A549 treated with ZK216348 at 1 μM for 4 hours (cell line): ENCODE results near the gene MIER1. TPM values are rescaled to one million over a fixed set of nuclear protein-coding genes. Genes with fewer than 3 reads are reported as not detected.

Experiments
- total RNA-seq: library from RNA; stranded (reverse); fragments of 200-300 nt; extraction: Qiagen RNA extraction; gene quantifications from 5 replicates; pipeline ENCODE4 v1.2.3, GENCODE V29; 2022; ENCODE audit warnings: low read depth

Gene MIER1
- 8.0 to 15.4 TPM (median 11.2 TPM) in 5 replicates for total RNA-seq

GRCh38 chr1:66924756-66925557, at the start of gene MIER1, which contains the start of gene DNAI4:
TSS of gene MIER1 (plus strand) at chr1:66924990. CDS start at chr1:66925029, 39 bp downstream.
TSS of gene DNAI4 (minus strand) at chr1:66924856. CDS start at chr1:66924831, 25 bp downstream.

Other genes starting within 250 kb of the MIER1 start
- not detected in 5 replicates for gene DYNLT5, start 172.5 kb upstream of the MIER1 start, total RNA-seq
- gene INSL5, start 123.7 kb upstream of the MIER1 start, total RNA-seq = not detected in 5 replicates
- 0.37 to 1.4 TPM (median 0.47 TPM) in 5 replicates for gene DNAI4, start 134 bp upstream of the MIER1 start, total RNA-seq
- gene SLC35D1, start 129.2 kb downstream of the MIER1 start, total RNA-seq = 5.6 to 7.9 TPM (median 7.3 TPM) in 5 replicates
- not detected in 5 replicates for gene C1orf141, start 210.0 kb downstream of the MIER1 start, total RNA-seq
- gene IL23R, start 241.5 kb downstream of the MIER1 start, total RNA-seq = not detected in 5 replicates